Activated T-cell treated with anti-CD3 and anti-CD28 coated beads, Interleukin-2, amount 50 U/mL, for 72 hours (primary cell): Measurements from ENCODE around the gene C2CD4C. TPM values are rescaled to one million over a fixed set of nuclear protein-coding genes. Genes with fewer than 3 reads are reported as not detected.
"Not testable (repeated sequence)": the region's sequence is repeated elsewhere in the genome, so short reads cannot be mapped to it uniquely, and the experiment has no call there.

Source experiments
- ATAC-seq, 2 donors: fragments of 150-1000 bp; cut with Tn5 transposase; replicated peaks in 1 of 2; 2 replicates each; pipeline ENCODE4 v1.10.0; 2021; ENCODE audit warnings: moderate library complexity in 2 of 2, mild to moderate bottlenecking in 1 of 2
- DNase-seq, 2 donors: peaks; one replicate each; pipeline ENCODE4 v3.0.0; 2021 to 2022; ENCODE audit warnings: mixed read lengths in 1 of 2
- H3K27ac Mint-ChIP-seq: one replicate; pipeline ENCODE4 v1.8.0; 2022; ENCODE audit warnings: mild to moderate bottlenecking, moderate library complexity, mixed read lengths
- H3K27me3 Mint-ChIP-seq: one replicate; pipeline ENCODE4 v1.8.0; 2022; ENCODE audit warnings: low read depth, mixed read lengths
- H3K36me3 Mint-ChIP-seq, 2 donors: one replicate each; pipeline ENCODE4 v1.8.0; 2022; ENCODE audit warnings: mixed read lengths in 2 of 2, mild to moderate bottlenecking in 1 of 2; ENCODE audit not compliant: insufficient read depth in 2 of 2
- H3K4me1 Mint-ChIP-seq: one replicate; pipeline ENCODE4 v1.8.0; 2022; ENCODE audit warnings: low read depth, mixed read lengths
- H3K4me3 Mint-ChIP-seq, 2 donors: one replicate each; pipeline ENCODE4 v1.8.0; 2022; ENCODE audit warnings: mild to moderate bottlenecking in 2 of 2, mixed read lengths in 2 of 2, moderate library complexity in 2 of 2
- H3K9me3 Mint-ChIP-seq, 2 donors: one replicate each; pipeline ENCODE4 v1.8.0; 2022; ENCODE audit warnings: mixed read lengths in 2 of 2
- total RNA-seq, 2 donors: library from RNA; stranded (reverse); gene quantifications; one replicate each; pipeline ENCODE4 v1.2.3, GENCODE V29; 2022

Gene C2CD4C
- total RNA-seq, 2 donors from 2014 or later, result 0.77 to 0.97 TPM

GRCh38 chr19:367561-367960 lies 41.4 kb downstream of the C2CD4C start:
- Mint-ChIP-seq H3K27ac (no peak overlapping the region), H3K36me3 (no peaks in the 10 kb centered on the region), H3K27me3 (peaks cover 13% of the 10 kb centered on the region), H3K4me3 (no peak overlapping the region), H3K9me3 (no peaks in the 10 kb centered on the region), H3K4me1 (no peaks in the 10 kb centered on the region)
- ATAC-seq (no peak), DNase-seq (no peak)

GRCh38 chr19:366951-367350 lies 42.0 kb downstream of the C2CD4C start:
- ATAC-seq, result no peak
- Mint-ChIP-seq H3K9me3 (no peaks in the 10 kb centered on the region), H3K27ac (no peak overlapping the region), H3K36me3 (no peaks in the 10 kb centered on the region), H3K4me1 (no peaks in the 10 kb centered on the region), H3K27me3 (peaks cover 12% of the 10 kb centered on the region), H3K4me3 (no peak overlapping the region)
- DNase-seq, result no peak

- H3K27ac Mint-ChIP-seq, result no peak overlapping the region
- H3K4me3 Mint-ChIP-seq, result no peak overlapping the region
- no peaks in the 10 kb centered on the region for H3K9me3 Mint-ChIP-seq
- ATAC-seq (no peak), DNase-seq (no peak)
- no peaks in the 10 kb centered on the region for H3K36me3 Mint-ChIP-seq
- H3K27me3 Mint-ChIP-seq, result peaks cover 6% of the 10 kb centered on the region
- H3K4me1 Mint-ChIP-seq, result no peaks in the 10 kb centered on the region
Measured at GRCh38 chr19:366205-366783, 42.7 kb downstream of the C2CD4C start.

- no peak for DNase-seq
- Mint-ChIP-seq H3K27me3 (peaks cover 2% of the 10 kb centered on the region), H3K9me3 (no peaks in the 10 kb centered on the region), H3K4me3 (no peak overlapping the region), H3K4me1 (no peaks in the 10 kb centered on the region), H3K27ac (no peak overlapping the region), H3K36me3 (no peaks in the 10 kb centered on the region)
- ATAC-seq, result no peak
Measured at GRCh38 chr19:364496-365287, 44.3 kb downstream of the C2CD4C start.

- Mint-ChIP-seq H3K27ac (no peak overlapping the region), H3K27me3 (no peaks in the 10 kb centered on the region), H3K4me3 (no peak overlapping the region), H3K9me3 (no peaks in the 10 kb centered on the region), H3K4me1 (no peaks in the 10 kb centered on the region), H3K36me3 (no peaks in the 10 kb centered on the region)
- no peak for DNase-seq
- ATAC-seq, result no peak
Measured at GRCh38 chr19:362683-363082, 46.3 kb downstream of the C2CD4C start.

- Mint-ChIP-seq H3K36me3 (no peaks in the 10 kb centered on the region), H3K27me3 (peaks cover 5% of the 10 kb centered on the region), H3K4me1 (no peaks in the 10 kb centered on the region), H3K27ac (no peak overlapping the region), H3K9me3 (no peaks in the 10 kb centered on the region), H3K4me3 (no peak overlapping the region)
- no peak for DNase-seq
- ATAC-seq, result no peak
Measured at GRCh38 chr19:362154-362553, 46.8 kb downstream of the C2CD4C start.

GRCh38 chr19:359653-359925 lies 49.4 kb downstream of the C2CD4C start:
- Mint-ChIP-seq H3K36me3 (peaks cover 2 to 4% of the 10 kb centered on the region in 2 donors), H3K4me3 (no peak overlapping the region), H3K9me3 (peaks cover 0 to 2% of the 10 kb centered on the region in 2 donors), H3K27me3 (peaks cover 5% of the 10 kb centered on the region), H3K4me1 (no peaks in the 10 kb centered on the region), H3K27ac (no peak overlapping the region)
- DNase-seq (no peak), ATAC-seq (no peak)

- peaks cover 11% of the 10 kb centered on the region for H3K27me3 Mint-ChIP-seq
- H3K27ac Mint-ChIP-seq, H3K4me3 Mint-ChIP-seq, ATAC-seq, DNase-seq, H3K36me3 Mint-ChIP-seq, H3K4me1 Mint-ChIP-seq: not testable (repeated sequence)
- H3K9me3 Mint-ChIP-seq, result peaks cover 9 to 12% of the 10 kb centered on the region in 2 donors
Measured at GRCh38 chr19:355536-355935, 53.4 kb downstream of the C2CD4C start.

Other genes with a start within 250 kb of the C2CD4C start
- gene PLPP2, start 117.7 kb downstream of the C2CD4C start, total RNA-seq, result 1 to 10 TPM; 2.1 to 2.7 TPM
- 10 to 100 TPM; 25.8 to 29.0 TPM for gene MIER2, start 64.4 kb downstream of the C2CD4C start, total RNA-seq
- 1 to 10 TPM; 1.9 to 2.5 TPM for gene SHC2, start 51.9 kb upstream of the C2CD4C start, total RNA-seq
- gene MADCAM1, start 87.3 kb upstream of the C2CD4C start, total RNA-seq, result under 1 TPM; 0.31 to 0.32 TPM
- 10 to 100 TPM; 11.9 to 12.1 TPM for gene TPGS1, start 98.3 kb upstream of the C2CD4C start, total RNA-seq
- 10 to 100 TPM; 48.4 to 56.1 TPM for gene CDC34, start 122.6 kb upstream of the C2CD4C start, total RNA-seq
- gene GZMM, start 134.9 kb upstream of the C2CD4C start, total RNA-seq, result 10 to 100 TPM; 23.5 to 31.0 TPM
- 100 to 1,000 TPM; 144 to 162 TPM for gene BSG, start 163.4 kb upstream of the C2CD4C start, total RNA-seq
- gene HCN2, start 180.7 kb upstream of the C2CD4C start, total RNA-seq, result 1 to 10 TPM in 1 of 2 donors, under 1 TPM in 1; 0.81 to 1.1 TPM
- 10 to 100 TPM; 62.7 to 79.0 TPM for gene POLRMT, start 224.4 kb upstream of the C2CD4C start, total RNA-seq
- not detected for gene FGF22, start 230.7 kb upstream of the C2CD4C start, total RNA-seq